ENCODE results near the gene SSU72. TPM values are rescaled to one million over a fixed set of nuclear protein-coding genes. Genes with fewer than 3 reads are reported as not detected.
A peak's percentile ranks its signal among the peaks of the same experiment; 100 is the strongest.
"Not testable (repeated sequence)": the region's sequence is repeated elsewhere in the genome, so short reads cannot be mapped to it uniquely, and the experiment has no call there.

SSU72 gene
- total RNA-seq, 1 experiment from 2014 or later = 169 TPM

DNA sequence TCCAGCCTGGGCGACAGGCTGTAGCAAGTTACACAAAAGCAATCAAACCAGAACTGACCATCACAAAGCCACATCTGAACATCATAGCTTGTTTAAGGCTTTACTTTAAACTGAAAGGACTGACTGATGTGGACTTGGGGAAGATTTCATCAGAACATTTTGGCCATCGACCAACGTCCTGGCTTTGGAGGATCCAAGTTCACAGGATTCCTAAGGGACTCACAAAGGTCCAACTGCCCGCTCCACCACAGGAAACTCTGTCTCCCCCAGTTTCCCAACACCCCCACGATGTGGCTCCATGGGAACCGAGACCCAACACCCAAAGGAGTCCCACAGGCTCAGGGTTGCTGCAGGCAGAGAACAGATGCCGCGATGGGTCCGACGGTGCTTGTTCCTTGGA is 9.3 kb downstream of the SSU72 start:
- in situ Hi-C loops (cut with HindIII; ENCODE audit: low sequenced_read_pairs) = loop anchor here (10.0 kb wide), 1 partner anchor 191 kb away; the partner anchor contains the start of gene AURKAIP1
- DNase-seq (ENCODE audit: low spot score) = no peak

GRCh38 chr1:1564268-1564667 is 10.4 kb downstream of the SSU72 start:
- in situ Hi-C loops (cut with HindIII; ENCODE audit: low sequenced_read_pairs) = loop anchor here (10.0 kb wide), 1 partner anchor 189 kb away; the partner anchor contains the start of gene AURKAIP1
- no peak for DNase-seq (ENCODE audit: low spot score)

GRCh38 chr1:1563688-1564087 is 11.0 kb downstream of the SSU72 start:
- no peak for DNase-seq (ENCODE audit: low spot score)
- in situ Hi-C loops (cut with HindIII; ENCODE audit: low sequenced_read_pairs) = loop anchor here (10.0 kb wide), 1 partner anchor 189 kb away; the partner anchor contains the start of gene AURKAIP1

DNA sequence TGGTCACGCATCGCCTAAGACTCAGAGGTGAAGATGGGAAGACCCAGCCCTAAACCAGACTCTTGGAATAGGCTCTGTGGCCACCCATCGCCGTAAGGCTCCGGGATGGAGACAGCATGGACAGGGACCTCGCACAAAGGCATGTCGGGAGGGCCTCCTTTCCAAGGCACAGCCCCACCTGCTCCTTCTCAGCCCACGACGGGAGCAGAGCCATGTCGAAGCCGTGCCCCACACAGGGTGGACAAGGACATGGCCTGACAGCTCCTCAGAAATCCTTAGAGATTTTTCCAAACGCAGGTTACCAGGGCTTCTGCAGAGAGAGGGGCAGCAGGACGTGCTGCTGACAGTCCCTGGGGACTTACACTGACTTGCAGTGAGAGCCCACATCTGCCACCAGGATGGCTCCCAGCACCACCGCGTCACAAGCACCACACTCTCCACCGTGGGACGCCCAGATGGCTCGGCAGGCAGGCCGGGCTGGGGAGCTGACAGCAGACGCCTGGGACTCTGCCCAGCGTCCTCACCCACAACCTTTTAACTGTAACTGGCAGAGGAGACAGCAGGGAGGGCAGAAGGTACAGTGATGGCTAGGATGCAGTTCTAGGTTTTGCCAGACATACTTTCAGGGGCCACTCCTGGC is 12.0 kb downstream of the SSU72 start:
- in situ Hi-C loops (cut with HindIII; ENCODE audit: low sequenced_read_pairs) = loop anchor here (10.0 kb wide), 1 partner anchor 188 kb away; the partner anchor contains the start of gene AURKAIP1
- DNase-seq (ENCODE audit: low spot score) = no peak

- in situ Hi-C loops (cut with HindIII; ENCODE audit: low sequenced_read_pairs) = loop anchor here (10.0 kb wide), 1 partner anchor 187 kb away; the partner anchor contains the start of gene AURKAIP1
- DNase-seq (ENCODE audit: low spot score) = no peak
These were observed 12.7 kb downstream of the SSU72 start for GRCh38 chr1:1561801-1562470.

GRCh38 chr1:1560178-1560577 is 14.5 kb downstream of the SSU72 start:
- no peak for DNase-seq (ENCODE audit: low spot score)

GRCh38 chr1:1559066-1559465 is 15.6 kb downstream of the SSU72 start:
- in situ Hi-C loops (cut with HindIII; ENCODE audit: low sequenced_read_pairs) = no loop called here
- DNase-seq (ENCODE audit: low spot score) = no peak

More at GRCh38 chr1:1560178-1560577, 14.5 kb downstream of the SSU72 start:
- in situ Hi-C loops (cut with HindIII; ENCODE audit: low sequenced_read_pairs) = loop anchor here (10.0 kb wide), 1 partner anchor 185 kb away; the partner anchor contains the start of gene AURKAIP1

- in situ Hi-C loops (cut with HindIII; ENCODE audit: low sequenced_read_pairs) = no loop called here
- no peak for DNase-seq (ENCODE audit: low spot score)
These were observed 16.1 kb downstream of the SSU72 start for GRCh38 chr1:1558591-1558990.

- in situ Hi-C loops (cut with HindIII; ENCODE audit: low sequenced_read_pairs); DNase-seq (ENCODE audit: low spot score): not testable (repeated sequence)
These were observed 17.0 kb downstream of the SSU72 start for GRCh38 chr1:1557688-1558087.

DNA sequence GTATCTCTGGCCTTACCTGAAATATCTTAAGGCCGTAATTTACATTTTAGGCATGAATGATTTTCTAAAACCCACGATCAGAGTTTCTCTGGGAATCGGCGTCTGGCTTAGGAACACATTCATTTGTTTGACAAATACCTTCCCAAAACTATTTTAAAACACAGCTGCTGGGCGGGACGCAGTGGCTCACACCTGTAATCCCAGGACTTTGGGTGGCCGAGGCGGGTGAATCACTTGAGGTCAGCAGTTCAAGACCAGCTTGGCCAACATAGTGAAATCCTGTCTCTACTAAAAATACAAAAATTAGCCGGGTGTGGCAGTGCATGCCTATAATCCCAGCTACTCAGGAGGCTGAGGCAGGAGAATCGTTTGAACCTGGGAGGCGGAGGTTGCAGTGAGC is 17.7 kb downstream of the SSU72 start:
- DNase-seq (ENCODE audit: low spot score); in situ Hi-C loops (cut with HindIII; ENCODE audit: low sequenced_read_pairs): not testable (repeated sequence)

DNA sequence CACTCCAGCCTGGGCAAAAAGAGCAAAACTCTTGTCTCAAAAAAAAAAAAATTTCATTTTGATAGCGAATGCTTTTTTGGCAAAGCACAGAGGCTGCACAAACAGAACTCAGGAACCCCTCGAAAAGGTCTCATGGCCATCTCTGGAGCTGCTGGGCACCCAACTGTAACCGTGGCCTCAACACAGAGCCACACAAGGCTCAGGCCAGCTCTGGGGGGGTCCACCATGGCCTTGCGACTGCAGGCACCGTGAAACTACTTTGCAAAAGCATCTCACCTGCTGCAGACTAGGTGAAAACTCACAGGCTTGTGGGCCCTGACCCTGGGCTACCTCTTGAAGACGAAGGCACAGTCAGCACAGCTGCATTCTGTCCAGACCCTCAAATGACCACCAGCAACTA is 18.2 kb downstream of the SSU72 start:
- no peak for DNase-seq (ENCODE audit: low spot score)
- in situ Hi-C loops (cut with HindIII; ENCODE audit: low sequenced_read_pairs) = no loop called here

GRCh38 chr1:1554926-1555915 is 19.4 kb downstream of the SSU72 start:
- in situ Hi-C loops (cut with HindIII; ENCODE audit: low sequenced_read_pairs) = no loop called here
- peak; percentile 74 for DNase-seq (ENCODE audit: low spot score)

- DNase-seq (ENCODE audit: low spot score) = no peak
- in situ Hi-C loops (cut with HindIII; ENCODE audit: low sequenced_read_pairs) = no loop called here
These were observed 20.1 kb downstream of the SSU72 start for GRCh38 chr1:1554550-1554925.

- DNase-seq (ENCODE audit: low spot score) = no peak
- in situ Hi-C loops (cut with HindIII; ENCODE audit: low sequenced_read_pairs) = no loop called here
These were observed 20.7 kb downstream of the SSU72 start for GRCh38 chr1:1553821-1554494.

GRCh38 chr1:1552263-1552639 is 22.4 kb downstream of the SSU72 start:
- DNase-seq (ENCODE audit: low spot score) = no peak
- in situ Hi-C loops (cut with HindIII; ENCODE audit: low sequenced_read_pairs) = no loop called here

DNA sequence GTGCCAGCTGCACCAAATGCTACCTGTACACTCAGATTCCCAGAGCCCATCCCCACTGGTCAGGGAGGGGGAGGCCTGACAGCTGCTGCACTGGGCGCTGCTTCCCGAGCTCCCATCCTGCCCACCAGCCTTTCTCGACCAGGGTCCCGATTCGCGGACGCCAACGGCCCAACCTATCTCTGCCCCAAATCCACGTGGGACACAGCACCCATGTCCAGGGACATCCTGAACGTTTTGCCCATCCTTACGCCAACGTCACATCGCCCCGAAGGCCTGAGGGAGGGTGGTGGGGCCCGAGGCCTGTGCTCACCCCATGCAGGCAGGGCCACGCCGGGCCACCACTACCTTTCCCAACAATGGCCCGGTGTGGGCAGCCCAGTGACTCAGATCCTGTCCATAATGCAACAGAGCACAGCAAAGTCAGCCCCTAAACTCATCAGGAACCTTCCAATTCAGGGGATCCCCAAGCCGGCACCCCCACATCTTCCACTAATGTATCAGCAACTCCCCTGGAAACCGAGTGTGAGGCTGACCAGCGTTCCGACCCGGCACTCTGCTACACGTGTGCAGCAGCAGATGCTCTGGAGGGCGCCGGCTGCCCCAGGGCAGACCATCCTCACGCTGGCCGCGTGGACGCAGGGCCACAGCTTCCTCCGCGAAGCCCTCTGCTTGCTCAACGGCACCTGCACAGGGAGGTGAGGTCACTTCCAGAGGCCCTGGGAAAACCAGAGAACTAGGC is 23.0 kb downstream of the SSU72 start:
- in situ Hi-C loops (cut with HindIII; ENCODE audit: low sequenced_read_pairs) = no loop called here
- no peak for DNase-seq (ENCODE audit: low spot score)

DNA sequence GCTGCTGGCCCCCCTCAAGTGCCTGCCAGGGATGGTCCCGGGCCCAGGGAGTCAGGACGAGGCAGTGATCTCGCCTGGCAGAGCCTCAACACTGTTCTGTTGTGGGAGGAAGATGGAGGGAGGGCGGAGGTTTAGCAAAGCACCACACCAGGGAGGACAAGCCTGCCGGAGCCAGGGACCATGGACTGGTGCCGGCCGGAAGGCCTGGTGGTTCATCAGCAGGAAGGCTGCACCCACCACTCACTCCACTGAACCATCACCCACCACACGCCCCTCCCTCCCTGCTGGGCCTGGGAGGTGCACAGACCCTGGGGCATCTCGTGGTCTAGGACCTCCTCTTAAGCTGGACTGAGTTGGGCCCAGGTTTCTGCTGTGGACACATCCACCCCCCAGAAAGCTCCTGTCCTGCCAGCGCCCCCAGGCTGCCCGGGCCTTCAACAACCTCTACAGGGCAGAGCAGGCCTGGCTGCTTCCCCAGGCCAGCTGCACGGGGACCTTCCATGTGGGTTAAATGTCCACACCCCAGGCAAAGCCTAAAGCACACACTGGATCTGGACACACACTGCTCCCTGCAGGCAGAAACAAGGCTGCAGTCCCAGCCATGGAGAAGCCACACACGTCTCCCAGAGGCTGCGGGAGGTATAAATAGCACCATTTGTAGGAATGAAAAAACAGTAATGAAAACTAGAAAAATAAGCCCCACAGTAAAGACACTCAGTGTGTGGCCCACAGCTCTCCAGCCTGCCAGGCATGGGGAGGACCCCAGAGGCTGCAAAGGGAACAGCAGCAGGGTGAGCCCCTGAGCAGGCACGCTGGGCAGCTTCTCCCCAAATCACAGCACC is 23.9 kb downstream of the SSU72 start:
- in situ Hi-C loops (cut with HindIII; ENCODE audit: low sequenced_read_pairs) = no loop called here
- DNase-seq (ENCODE audit: low spot score) = peak; percentile 35

Measured in G401 (cell line).